Caco-2 (cell line): ENCODE measurements around the gene CAPN15. TPM values are rescaled to one million over a fixed set of nuclear protein-coding genes. Genes with fewer than 3 reads are reported as not detected.

ENCODE experiments used
- BruUV-seq: library from RNA; stranded (reverse); fragments of 400-500 nt; replicated peaks from 2 replicates; lab custom pipeline; 2021; lab: Mats Ljungman, UMichigan
- CTCF ChIA-PET: fragments of 300-600 bp; sonication (Branson Sonifier 250); formaldehyde crosslinking; loops from one replicate; lab custom pipeline; 2022; ENCODE audit warnings: antibody characterized with exemption; lab: Charles Lee
- POLR2A ChIA-PET: fragments of 300-600 bp; sonication (Branson Sonifier 250); formaldehyde crosslinking; loops from one replicate; lab custom pipeline; 2022; ENCODE audit warnings: antibody characterized with exemption; lab: Charles Lee
- DNase-seq, 2 experiments: peaks; one replicate each; pipeline versions ENCODE4 v3.0.0 to v3.0.0-alpha.2; 2020 to 2022
- H3K27me3 ChIP-seq: replicated peaks from 2 replicates; pipeline ENCODE4 v1.6.0; 2011; ENCODE audit warnings: low read length; ENCODE audit not compliant: control insufficient read depth, insufficient read depth
- H3K36me3 ChIP-seq: 2 replicates; pipeline ENCODE4 v1.5.1; 2011; ENCODE audit warnings: low read length; ENCODE audit not compliant: control insufficient read depth, insufficient read depth
- H3K4me1 ChIP-seq: fragments of 250-450 bp; sonication (Bioruptor Pico); 2 replicates; pipeline ENCODE4 v1.5.1; 2020; ENCODE audit warnings: mild to moderate bottlenecking
- H3K4me3 ChIP-seq: 2 replicates; pipeline ENCODE4 v1.5.1; 2011; ENCODE audit warnings: low read depth, mild to moderate bottlenecking, control low read depth, low read length
- H3K9me3 ChIP-seq: fragments of 250-450 bp; sonication (Bioruptor Pico); 2 replicates; pipeline ENCODE4 v1.5.1; 2020; ENCODE audit warnings: mild to moderate bottlenecking, moderate library complexity
- H3K27ac Mint-ChIP-seq: one replicate; pipeline ENCODE4 v1.8.0; 2022; ENCODE audit warnings: mixed read lengths; ENCODE audit not compliant: unreplicated experiment
- H3K27me3 Mint-ChIP-seq: one replicate; pipeline ENCODE4 v1.8.0; 2022; ENCODE audit warnings: mixed read lengths; ENCODE audit not compliant: insufficient read depth, unreplicated experiment
- H3K36me3 Mint-ChIP-seq: one replicate; pipeline ENCODE4 v1.8.0; 2022; ENCODE audit warnings: mild to moderate bottlenecking, mixed read lengths; ENCODE audit not compliant: insufficient read depth, unreplicated experiment
- H3K4me1 Mint-ChIP-seq: one replicate; pipeline ENCODE4 v1.8.0; 2022; ENCODE audit warnings: low read depth, mixed read lengths; ENCODE audit not compliant: unreplicated experiment
- H3K4me3 Mint-ChIP-seq: one replicate; pipeline ENCODE4 v1.8.0; 2022; ENCODE audit warnings: mild to moderate bottlenecking, moderate library complexity, mixed read lengths; ENCODE audit not compliant: unreplicated experiment
- H3K9me3 Mint-ChIP-seq: one replicate; pipeline ENCODE4 v1.8.0; 2022; ENCODE audit warnings: mixed read lengths; ENCODE audit not compliant: unreplicated experiment
- CTCF ChIP-seq, 2 experiments: fragments of 200-600 bp in 1 of 2; IDR thresholded peaks; 1 replicate in 1 of 2; 2 replicates in 1 of 2; pipeline versions ENCODE4 v1.5.1 to v1.8.0; 2011 to 2022; ENCODE audit warnings: antibody characterized with exemption in 1 of 2, control low read depth in 1 of 2, inconsistent platforms in 1 of 2, low read depth in 1 of 2, low read length in 1 of 2, mild to moderate bottlenecking in 1 of 2, moderate library complexity in 1 of 2; ENCODE audit not compliant: insufficient read depth in 1 of 2, severe bottlenecking in 1 of 2, unreplicated experiment in 1 of 2
- intact Hi-C: fragments of 100-400 bp; cut with micrococcal nuclease; formaldehyde crosslinking; loops from one replicate; pipeline ENCODE4 v1.10.0; 2022; ENCODE audit not compliant: unreplicated experiment
- total RNA-seq: library from RNA; stranded (reverse); gene quantifications from 2 replicates; pipeline ENCODE4 v1.2.3, GENCODE V29; 2022

Gene CAPN15
- total RNA-seq, 1 experiment from 2014 or later, result 85.3 TPM

DNA sequence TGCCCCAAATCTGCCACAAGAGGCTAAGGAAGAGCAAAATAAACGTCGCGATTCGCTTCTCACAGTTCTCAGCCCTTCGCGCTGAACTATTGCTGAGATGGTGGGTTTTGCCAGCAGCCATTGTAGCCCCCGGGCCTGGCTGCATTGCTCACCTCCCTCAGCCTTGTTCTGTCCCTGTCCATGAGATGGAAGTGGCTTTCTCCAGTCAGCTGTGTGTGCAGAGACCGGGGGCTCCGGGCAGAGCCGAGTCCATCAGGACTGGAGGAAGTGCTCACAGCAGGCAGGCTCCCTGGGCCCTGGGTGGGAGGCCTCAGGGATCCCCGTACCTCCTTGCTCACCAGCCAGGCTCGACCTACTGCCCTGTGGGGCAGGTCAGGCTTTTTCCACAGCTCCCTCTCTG, 27.6 kb upstream of the CAPN15 start:
- intact Hi-C loops, result loop anchor here (5.0 kb wide), 1 partner anchor 113 kb away; no protein-coding TSS in a partner anchor
- Histone ChIP-seq H3K9me3 (no peaks in the 10 kb centered on the region), H3K4me1 (peaks cover 17% of the 10 kb centered on the region), H3K27me3 (no peaks in the 10 kb centered on the region), H3K4me3 (no peak overlapping the region), H3K36me3 (no peaks in the 10 kb centered on the region; the same call in 1 of the 2 replicates)
- Mint-ChIP-seq H3K27ac (no peak overlapping the region), H3K4me3 (no peak overlapping the region), H3K27me3 (no peaks in the 10 kb centered on the region), H3K9me3 (no peaks in the 10 kb centered on the region), H3K36me3 (peaks cover 9% of the 10 kb centered on the region), H3K4me1 (peaks cover 8% of the 10 kb centered on the region)
- TF ChIP-seq CTCF (IDR thresholded peaks at IDR 0.05; ENCODE audit: insufficient read depth in 1 of 2, low read depth in 1 of 2, low read length in 1 of 2, severe bottlenecking in 1 of 2, unreplicated experiment in 1 of 2), result no peak
- DNase-seq, result no peak
- ChIA-PET POLR2A (no interaction called here), CTCF (no interaction called here)
- no TSS peak for BruUV-seq

- CTCF ChIA-PET, result no interaction called here
- H3K4me3 Mint-ChIP-seq, result no peak overlapping the region
- no peak overlapping the region for H3K4me3 ChIP-seq
- peaks cover 8% of the 10 kb centered on the region for H3K4me1 Mint-ChIP-seq
- H3K9me3 ChIP-seq, result no peaks in the 10 kb centered on the region
- no peak overlapping the region for H3K27ac Mint-ChIP-seq
- TF ChIP-seq CTCF (IDR thresholded peaks at IDR 0.05; ENCODE audit: insufficient read depth in 1 of 2, low read depth in 1 of 2, low read length in 1 of 2, severe bottlenecking in 1 of 2, unreplicated experiment in 1 of 2), result no peak
- POLR2A ChIA-PET, result no interaction called here
- no peaks in the 10 kb centered on the region for H3K9me3 Mint-ChIP-seq
- H3K27me3 ChIP-seq, result no peaks in the 10 kb centered on the region
- H3K27me3 Mint-ChIP-seq, result no peaks in the 10 kb centered on the region
- intact Hi-C loops, result no loop called here
- DNase-seq, result no peak
- H3K36me3 Mint-ChIP-seq, result peaks cover 14% of the 10 kb centered on the region
- H3K4me1 ChIP-seq, result peaks cover 17% of the 10 kb centered on the region
- H3K36me3 ChIP-seq, result no peaks in the 10 kb centered on the region; the same call in 1 of the 2 replicates
- BruUV-seq, result no TSS peak
Observed at GRCh38 chr16:500709-501108, 26.8 kb upstream of the CAPN15 start.

DNA sequence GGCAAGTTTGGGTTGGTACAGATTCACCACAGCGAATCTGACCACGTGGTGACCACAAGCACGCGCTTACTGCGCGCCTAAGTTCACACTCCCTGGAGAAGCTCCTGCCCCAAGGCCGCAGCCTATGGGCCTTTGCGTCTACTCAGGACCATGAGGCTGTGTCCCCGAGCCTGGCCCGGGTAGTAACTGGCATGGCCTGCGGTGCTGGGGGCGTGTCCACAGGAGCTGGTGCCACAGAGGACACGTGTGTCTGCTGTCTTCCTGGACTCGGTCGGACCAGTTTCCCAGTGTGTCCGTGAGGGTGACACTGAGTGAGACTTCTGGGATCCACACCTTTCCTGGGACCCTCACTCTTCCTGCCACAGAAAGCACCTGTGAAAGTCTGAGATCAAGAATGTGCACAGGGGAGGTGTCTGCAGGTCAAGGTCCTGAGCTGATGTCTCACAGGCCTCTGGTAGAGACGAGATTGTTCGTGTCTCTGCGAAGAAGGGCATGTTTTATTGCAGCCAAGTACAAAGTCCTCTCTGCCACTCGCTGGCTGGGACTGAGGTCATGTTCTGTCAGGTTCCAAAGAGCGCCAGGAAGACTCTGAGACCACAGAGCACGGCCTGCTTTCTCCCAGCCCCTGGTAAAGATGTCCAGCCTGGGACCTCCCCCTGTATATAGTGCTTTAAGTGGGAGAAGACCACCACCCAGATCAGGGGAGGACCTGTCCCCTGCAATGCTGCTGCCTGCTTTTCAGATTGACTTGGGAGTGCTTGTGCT, 25.2 kb upstream of the CAPN15 start:
- Mint-ChIP-seq H3K4me3 (peak overlapping the region; percentile 22), H3K27me3 (no peaks in the 10 kb centered on the region), H3K27ac (peak overlapping the region; percentile 86), H3K9me3 (no peaks in the 10 kb centered on the region), H3K4me1 (peaks cover 8% of the 10 kb centered on the region), H3K36me3 (peaks cover 17% of the 10 kb centered on the region)
- no TSS peak for BruUV-seq
- peak; percentile 70 to 84 for DNase-seq
- intact Hi-C loops, result no loop called here
- no peak for TF ChIP-seq CTCF (IDR thresholded peaks at IDR 0.05; ENCODE audit: insufficient read depth in 1 of 2, low read depth in 1 of 2, low read length in 1 of 2, severe bottlenecking in 1 of 2, unreplicated experiment in 1 of 2)
- Histone ChIP-seq H3K4me1 (peaks cover 17% of the 10 kb centered on the region), H3K9me3 (no peaks in the 10 kb centered on the region), H3K36me3 (no peaks in the 10 kb centered on the region; the same call in 1 of the 2 replicates), H3K27me3 (no peaks in the 10 kb centered on the region), H3K4me3 (peak overlapping the region; percentile 27; the same call in 1 of the 2 replicates)
- ChIA-PET CTCF (interaction anchor here (0.8 to 1.4 kb wide), 2 partner anchors 15 to 101 kb away, joined by 4 read pairs; partner anchors contain the start of gene DECR2), POLR2A (interaction anchor here (1.0 kb wide), 1 partner anchor 101 kb away, joined by 3 read pairs; the partner anchor contains the start of gene DECR2)
